GM12878 (cell line): ENCODE data around the gene ARSA. TPM values are rescaled to one million over a fixed set of nuclear protein-coding genes. Genes with fewer than 3 reads are reported as not detected.

Experiments used
- ASH2L ChIP-seq: fragments of 300-600, 200-600 bp; sonication (generic); IDR thresholded peaks from 2 replicates; pipeline ENCODE4 v1.6.1; 2017; ENCODE audit warnings: low read depth, mild to moderate bottlenecking, borderline replicate concordance
- ATF7 ChIP-seq: fragments of 450-650 bp; IDR thresholded peaks from 2 replicates; pipeline ENCODE4 v1.6.1; 2016; ENCODE audit warnings: low read depth, mild to moderate bottlenecking
- CBFB ChIP-seq: IDR thresholded peaks from 2 replicates; pipeline ENCODE4 v1.6.1; 2016; ENCODE audit warnings: antibody characterized with exemption, low read depth
- CBX3 ChIP-seq: fragments of 200-600 bp; sonication (generic); IDR thresholded peaks from 2 replicates; pipeline ENCODE4 v1.6.1; 2016; ENCODE audit warnings: low read depth, borderline replicate concordance
- E2F8 ChIP-seq: fragments of 450-650 bp; IDR thresholded peaks from 2 replicates; pipeline ENCODE4 v1.6.1; 2018; ENCODE audit warnings: mild to moderate bottlenecking, low read depth, moderate library complexity; ENCODE audit not compliant: partially characterized antibody
- ETV6 ChIP-seq, 2 experiments: fragments of 450-650 bp in 1 of 2; IDR thresholded peaks in 1 of 2; conservative IDR thresholded peaks in 1 of 2; 2 replicates each; pipeline ENCODE4 v1.6.1; 2014; ENCODE audit warnings: antibody characterized with exemption in 1 of 2, borderline replicate concordance in 1 of 2, low read depth in 1 of 2, mild to moderate bottlenecking in 1 of 2, moderate library complexity in 1 of 2
- GATAD2B ChIP-seq: fragments of 450-650 bp; conservative IDR thresholded peaks from 2 replicates; pipeline ENCODE4 v1.6.1; 2017; ENCODE audit warnings: low read depth, mild to moderate bottlenecking, moderate library complexity
- IKZF2 ChIP-seq, 2 experiments: fragments of 450-650 bp; IDR thresholded peaks; 2 replicates each; pipeline ENCODE4 v1.6.1; 2017; ENCODE audit warnings: mild to moderate bottlenecking in 2 of 2, moderate library complexity in 2 of 2
- IRF5 ChIP-seq: fragments of 450-650 bp; IDR thresholded peaks from 2 replicates; pipeline ENCODE4 v1.6.1; 2017; ENCODE audit warnings: borderline replicate concordance
- RAD51 ChIP-seq: fragments of 450-650 bp; IDR thresholded peaks from 2 replicates; pipeline ENCODE4 v1.6.1; 2016; ENCODE audit warnings: moderate library complexity, mild to moderate bottlenecking, inconsistent platforms
- REST ChIP-seq: IDR thresholded peaks from 2 replicates; pipeline ENCODE4 v1.6.1; 2012; ENCODE audit warnings: mild to moderate bottlenecking, low read depth, low read length
- SMAD1 ChIP-seq: fragments of 450-650 bp; IDR thresholded peaks from 2 replicates; pipeline ENCODE4 v1.6.1; 2018; ENCODE audit warnings: mild to moderate bottlenecking, low read depth; ENCODE audit not compliant: partially characterized antibody
- SPI1 ChIP-seq: IDR thresholded peaks from 2 replicates; pipeline ENCODE4 v1.6.1; 2011; ENCODE audit warnings: low read depth, mild to moderate bottlenecking, low read length, moderate library complexity, borderline replicate concordance; ENCODE audit not compliant: insufficient read depth
- SREBF2 ChIP-seq: IDR thresholded peaks from 2 replicates; pipeline ENCODE4 v1.6.1; 2012; ENCODE audit warnings: mild to moderate bottlenecking, low read length
- TAF1 ChIP-seq: IDR thresholded peaks from 2 replicates; pipeline ENCODE4 v1.6.1; 2011; ENCODE audit warnings: mild to moderate bottlenecking, low read depth, low read length, borderline replicate concordance
- TBL1XR1 ChIP-seq: IDR thresholded peaks from 2 replicates; pipeline ENCODE4 v1.6.1; 2012; ENCODE audit warnings: low read depth, low read length, improper control_type of control experiment
- TCF7 ChIP-seq: IDR thresholded peaks from 2 replicates; pipeline ENCODE4 v1.6.1; 2014; ENCODE audit warnings: antibody characterized with exemption, borderline replicate concordance
- YBX1 ChIP-seq: fragments of 450-650 bp; IDR thresholded peaks from 2 replicates; pipeline ENCODE4 v1.6.1; 2016; ENCODE audit warnings: antibody characterized with exemption
- ZBTB33 ChIP-seq: fragments of 450-650 bp; IDR thresholded peaks from 2 replicates; pipeline ENCODE4 v1.6.1; 2017; ENCODE audit warnings: mild to moderate bottlenecking
- polyA plus RNA-seq, 11 experiments: library from polyadenylated mRNA; depleted of rRNA in 4 of 11; unstranded in 6 of 11; stranded (reverse) in 5 of 11; fragments of >200 nt; fragmentation: Nextera tagmentation in 4 of 11; fragmentation: Illumina TruSeq in 1 of 11; extraction: Ambion mirVana in 4 of 11; extraction: Trizol in 1 of 11; gene quantifications; 1 replicate in 1 of 11; 2 replicates in 10 of 11; pipeline versions ENCODE4 v1.2.1 to v1.2.3, GENCODE V29; 2011 to 2016; ENCODE audit warnings: inconsistent platforms in 2 of 11, missing spikeins in 2 of 11, low read depth in 1 of 11
- total RNA-seq, 4 experiments: library from RNA; depleted of rRNA in 3 of 4; stranded (reverse); fragments of >200 nt in 3 of 4; fragmentation: Illumina TruSeq in 1 of 4; extraction: Trizol in 1 of 4; gene quantifications; 2 replicates each; pipeline versions ENCODE4 v1.2.1 to v1.2.3, GENCODE V29; 2013 to 2021

The ARSA gene
- total and polyA plus RNA-seq, 10 of the 15 experiments (the other 5 are each of a cell fraction or from before 2014, with no cell fraction given): 0.39 to 26.3 (median 9.8) TPM

DNA sequence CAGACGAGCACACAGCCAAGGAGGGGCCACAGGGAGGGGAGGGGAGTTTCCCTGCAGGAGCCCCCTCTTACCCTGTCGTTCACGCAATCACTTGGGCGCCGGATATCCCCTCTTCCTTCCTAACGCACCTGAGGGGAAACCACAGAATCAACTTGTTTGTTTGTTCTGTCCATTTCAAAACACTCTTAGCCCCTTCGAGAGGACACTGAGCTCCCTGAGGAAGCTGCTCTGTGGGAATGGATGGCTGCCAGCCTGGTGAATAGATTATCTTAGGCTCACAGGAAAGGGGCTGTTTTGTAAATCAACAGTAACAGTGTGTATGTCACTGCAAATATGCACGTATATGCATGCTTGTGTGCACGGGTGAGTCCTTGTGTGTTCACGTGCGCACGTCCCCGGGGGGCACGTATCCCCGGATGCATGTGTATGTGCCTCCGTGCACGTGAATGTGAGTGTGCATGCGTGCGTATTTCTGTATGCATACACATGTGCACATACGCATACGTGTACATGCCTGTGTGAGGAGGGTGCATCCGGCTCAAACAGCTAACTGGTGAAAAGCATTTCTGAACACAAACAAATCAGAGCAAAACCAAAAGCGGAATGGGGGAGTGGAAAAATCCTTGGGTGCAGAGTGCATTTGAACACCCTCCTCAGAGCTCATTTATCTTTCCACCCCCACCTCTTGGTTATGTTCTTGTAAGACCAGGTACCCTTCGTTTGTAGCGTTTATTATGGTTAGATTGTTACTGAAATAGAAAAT lies 7.2 kb downstream of the ARSA start (continued):
- TF ChIP-seq RAD51 (no peak), ZBTB33 (no peak), IRF5 (no peak), ASH2L (no peak), SREBF2 (no peak), TCF7 (no peak), SPI1 (no peak), YBX1 (no peak), TBL1XR1 (no peak), REST (no peak), SMAD1 (no peak), E2F8 (no peak), ATF7 (peak; percentile 99; the same call in 1 of the 2 replicates), GATAD2B (peak; percentile 62; the same call in 1 of the 2 replicates), TAF1 (no peak), IKZF2 (IDR thresholded peaks at IDR 0.05) (peak; percentile 47 to 92), CBX3 (no peak), ETV6 (conservative IDR thresholded peaks at IDR 0.05 in 1 of 2, IDR thresholded peaks at IDR 0.05 in 1 of 2; ENCODE audit: borderline replicate concordance in 1 of 2, low read depth in 1 of 2) (peak in 1 of 2 experiments; percentile 38; a peak in 1 of 4 replicates), CBFB (0 out of 2 replicates have a peak, but pooled peaks have one; percentile 10)
